ENCODE data around the gene GPC3.
A peak's percentile ranks its signal among the peaks of the same experiment; 100 is the strongest.

GPC3 gene

GRCh38 chrX:133922390-133922771 lies 63.0 kb downstream of the GPC3 start:
- Histone ChIP-seq H3K4me2 (ENCODE audit: low read length) (no peak overlapping the region), H3K4me1 (ENCODE audit: control insufficient read depth, low read length) (no peaks in the 10 kb centered on the region), H3K9me3 (ENCODE audit: control insufficient read depth, insufficient read depth, low read length) (no peaks in the 10 kb centered on the region), H3K4me3 (ENCODE audit: low read length) (no peak overlapping the region), H3K79me2 (ENCODE audit: control insufficient read depth, low read length) (no peaks in the 10 kb centered on the region), H4K20me1 (ENCODE audit: control insufficient read depth, insufficient read depth, low read depth, low read length) (no peaks in the 10 kb centered on the region), H3K27ac (ENCODE audit: low read depth, low read length) (no peak overlapping the region), H3K9me2 (replicated peaks; ENCODE audit: control insufficient read depth, low read length) (no peaks in the 10 kb centered on the region), H3K27me3 (ENCODE audit: control insufficient read depth, low read length) (no peaks in the 10 kb centered on the region), H3K36me3 (ENCODE audit: control insufficient read depth, low read length) (no peaks in the 10 kb centered on the region), H3F3A (ENCODE audit: control insufficient read depth, insufficient read depth) (no peaks in the 10 kb centered on the region)
- TF ChIP-seq, protein P1, sequence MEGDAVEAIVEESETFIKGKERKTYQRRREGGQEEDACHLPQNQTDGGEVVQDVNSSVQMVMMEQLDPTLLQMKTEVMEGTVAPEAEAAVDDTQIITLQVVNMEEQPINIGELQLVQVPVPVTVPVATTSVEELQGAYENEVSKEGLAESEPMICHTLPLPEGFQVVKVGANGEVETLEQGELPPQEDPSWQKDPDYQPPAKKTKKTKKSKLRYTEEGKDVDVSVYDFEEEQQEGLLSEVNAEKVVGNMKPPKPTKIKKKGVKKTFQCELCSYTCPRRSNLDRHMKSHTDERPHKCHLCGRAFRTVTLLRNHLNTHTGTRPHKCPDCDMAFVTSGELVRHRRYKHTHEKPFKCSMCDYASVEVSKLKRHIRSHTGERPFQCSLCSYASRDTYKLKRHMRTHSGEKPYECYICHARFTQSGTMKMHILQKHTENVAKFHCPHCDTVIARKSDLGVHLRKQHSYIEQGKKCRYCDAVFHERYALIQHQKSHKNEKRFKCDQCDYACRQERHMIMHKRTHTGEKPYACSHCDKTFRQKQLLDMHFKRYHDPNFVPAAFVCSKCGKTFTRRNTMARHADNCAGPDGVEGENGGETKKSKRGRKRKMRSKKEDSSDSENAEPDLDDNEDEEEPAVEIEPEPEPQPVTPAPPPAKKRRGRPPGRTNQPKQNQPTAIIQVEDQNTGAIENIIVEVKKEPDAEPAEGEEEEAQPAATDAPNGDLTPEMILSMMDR (IDR thresholded peaks at IDR 0.05; ENCODE audit: low read depth, low read length, poor library complexity, severe bottlenecking), result no peak
- TF ChIP-seq EZH2phosphoT487 (IDR thresholded peaks at IDR 0.05; ENCODE audit: borderline replicate concordance, low read length), result no peak

DNA sequence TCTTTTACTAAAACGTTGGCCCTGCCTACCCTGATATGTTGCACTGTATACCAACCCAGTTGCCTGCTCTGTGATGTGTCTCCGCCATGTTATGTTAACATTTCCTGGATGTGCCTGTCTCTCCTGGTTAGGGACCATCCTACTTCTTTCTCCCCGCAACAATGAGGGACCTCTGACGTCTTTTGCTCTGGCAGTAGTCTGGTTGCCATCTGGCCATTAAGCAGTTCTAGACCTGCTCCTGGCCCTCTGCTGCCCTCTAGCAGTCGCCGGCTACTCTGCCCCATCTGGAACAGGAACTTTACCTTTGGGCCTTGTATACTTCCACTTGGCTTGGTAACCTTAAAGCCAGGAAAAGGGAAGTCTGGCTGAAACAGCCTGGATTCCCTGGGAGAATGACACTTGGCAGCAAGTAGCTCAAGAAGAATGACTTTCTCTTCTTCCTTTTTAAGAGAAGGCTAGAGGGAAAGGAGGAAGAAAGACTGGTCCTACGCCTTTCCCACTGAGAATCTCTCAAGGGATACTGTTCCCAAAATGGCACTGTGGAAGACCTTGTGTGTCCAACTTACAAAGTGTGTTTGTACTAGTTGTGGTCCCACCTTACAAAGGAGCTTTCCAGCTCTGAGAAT lies 63.5 kb downstream of the GPC3 start:
- no peak overlapping the region for H3K27ac ChIP-seq (ENCODE audit: low read depth, low read length)
- no peaks in the 10 kb centered on the region for H3K27me3 ChIP-seq (ENCODE audit: control insufficient read depth, low read length)
- no peaks in the 10 kb centered on the region for H4K20me1 ChIP-seq (ENCODE audit: control insufficient read depth, insufficient read depth, low read depth, low read length)
- no peaks in the 10 kb centered on the region for H3K79me2 ChIP-seq (ENCODE audit: control insufficient read depth, low read length)
- no peaks in the 10 kb centered on the region for H3K9me3 ChIP-seq (ENCODE audit: control insufficient read depth, insufficient read depth, low read length)
- TF ChIP-seq, protein P1 (IDR thresholded peaks at IDR 0.05; ENCODE audit: low read depth, low read length, poor library complexity, severe bottlenecking), result peak; percentile 67
- TF ChIP-seq EZH2phosphoT487 (IDR thresholded peaks at IDR 0.05; ENCODE audit: borderline replicate concordance, low read length), result no peak
- H3K4me3 ChIP-seq (ENCODE audit: low read length), result no peak overlapping the region
- H3K4me1 ChIP-seq (ENCODE audit: control insufficient read depth, low read length), result no peaks in the 10 kb centered on the region
- no peaks in the 10 kb centered on the region for H3K36me3 ChIP-seq (ENCODE audit: control insufficient read depth, low read length)
- no peaks in the 10 kb centered on the region for H3K9me2 ChIP-seq (replicated peaks; ENCODE audit: control insufficient read depth, low read length)
- no peaks in the 10 kb centered on the region for H3F3A ChIP-seq (ENCODE audit: control insufficient read depth, insufficient read depth)
- no peak overlapping the region for H3K4me2 ChIP-seq (ENCODE audit: low read length)

DNA sequence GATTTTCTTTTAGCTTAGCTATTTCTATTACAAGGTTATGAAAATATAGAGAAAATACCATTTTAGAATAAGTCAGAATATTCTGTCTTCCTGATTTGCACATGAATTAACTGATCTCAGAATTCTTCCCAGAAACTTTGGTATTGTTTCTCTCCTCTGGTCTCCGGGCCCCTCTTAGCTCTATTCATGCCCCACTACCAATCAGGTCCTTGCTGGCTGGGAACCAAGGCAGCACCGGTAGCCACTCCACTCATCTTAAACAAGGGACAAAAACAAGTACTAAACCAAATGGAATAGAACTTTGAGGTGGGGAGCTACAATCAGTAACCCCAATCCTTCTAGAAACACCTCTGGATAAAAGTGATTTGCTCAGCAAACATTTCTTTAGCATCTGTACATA lies 64.3 kb downstream of the GPC3 start:
- TF ChIP-seq, protein P1 (IDR thresholded peaks at IDR 0.05; ENCODE audit: low read depth, low read length, poor library complexity, severe bottlenecking), result no peak
- no peak for TF ChIP-seq EZH2phosphoT487 (IDR thresholded peaks at IDR 0.05; ENCODE audit: borderline replicate concordance, low read length)
- no peaks in the 10 kb centered on the region for H4K20me1 ChIP-seq (ENCODE audit: control insufficient read depth, insufficient read depth, low read depth, low read length)
- H3K27ac ChIP-seq (ENCODE audit: low read depth, low read length), result no peak overlapping the region
- no peaks in the 10 kb centered on the region for H3K9me2 ChIP-seq (replicated peaks; ENCODE audit: control insufficient read depth, low read length)
- H3K9me3 ChIP-seq (ENCODE audit: control insufficient read depth, insufficient read depth, low read length), result no peaks in the 10 kb centered on the region
- no peaks in the 10 kb centered on the region for H3K36me3 ChIP-seq (ENCODE audit: control insufficient read depth, low read length)
- no peaks in the 10 kb centered on the region for H3F3A ChIP-seq (ENCODE audit: control insufficient read depth, insufficient read depth)
- no peak overlapping the region for H3K4me3 ChIP-seq (ENCODE audit: low read length)
- no peaks in the 10 kb centered on the region for H3K4me1 ChIP-seq (ENCODE audit: control insufficient read depth, low read length)
- no peak overlapping the region for H3K4me2 ChIP-seq (ENCODE audit: low read length)
- no peaks in the 10 kb centered on the region for H3K79me2 ChIP-seq (ENCODE audit: control insufficient read depth, low read length)
- no peaks in the 10 kb centered on the region for H3K27me3 ChIP-seq (ENCODE audit: control insufficient read depth, low read length)

Data from DOHH2 (cell line).